ENCODE results near the gene COPZ1. TPM values are rescaled to one million over a fixed set of nuclear protein-coding genes. Genes with fewer than 3 reads are reported as not detected.

Gene COPZ1
- total RNA-seq, 1 experiment from 2014 or later = 207 TPM

DNA sequence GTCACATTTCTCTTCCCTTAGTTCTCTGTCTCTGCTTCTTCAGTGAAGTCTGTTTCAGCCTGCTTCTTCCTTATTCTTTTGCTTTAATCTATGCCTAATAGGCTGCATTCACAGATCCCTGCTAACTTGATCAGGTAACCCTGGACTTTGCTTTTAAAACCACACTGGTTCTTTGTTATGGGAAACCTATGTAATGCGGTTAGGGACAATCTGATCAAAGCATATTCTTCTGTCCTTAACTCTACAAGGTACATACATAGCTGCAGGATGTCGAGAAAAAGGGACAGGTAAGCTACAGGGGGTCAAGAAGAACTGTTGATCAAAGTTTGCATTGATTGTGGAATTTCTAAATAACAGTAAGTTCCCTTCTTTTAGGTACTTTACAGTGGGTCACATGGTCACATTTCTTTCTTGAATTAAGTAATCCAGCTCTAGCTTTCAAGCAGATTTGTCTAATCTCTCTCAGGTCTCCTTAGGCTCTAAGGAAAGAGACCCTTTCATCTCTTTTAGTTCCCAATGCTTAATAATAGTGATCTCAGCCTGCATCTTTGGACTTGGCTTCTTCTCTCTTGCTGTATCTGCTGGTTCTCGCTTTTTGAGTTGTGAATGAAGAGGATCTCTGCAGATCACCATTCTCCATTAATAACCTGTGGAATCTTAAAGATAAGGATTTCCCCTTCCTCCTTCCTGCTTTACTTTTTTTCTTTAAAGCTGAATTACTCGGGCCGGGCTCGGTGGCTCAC is 3.8 kb downstream of the COPZ1 start:
- TF ChIP-seq, protein P1, sequence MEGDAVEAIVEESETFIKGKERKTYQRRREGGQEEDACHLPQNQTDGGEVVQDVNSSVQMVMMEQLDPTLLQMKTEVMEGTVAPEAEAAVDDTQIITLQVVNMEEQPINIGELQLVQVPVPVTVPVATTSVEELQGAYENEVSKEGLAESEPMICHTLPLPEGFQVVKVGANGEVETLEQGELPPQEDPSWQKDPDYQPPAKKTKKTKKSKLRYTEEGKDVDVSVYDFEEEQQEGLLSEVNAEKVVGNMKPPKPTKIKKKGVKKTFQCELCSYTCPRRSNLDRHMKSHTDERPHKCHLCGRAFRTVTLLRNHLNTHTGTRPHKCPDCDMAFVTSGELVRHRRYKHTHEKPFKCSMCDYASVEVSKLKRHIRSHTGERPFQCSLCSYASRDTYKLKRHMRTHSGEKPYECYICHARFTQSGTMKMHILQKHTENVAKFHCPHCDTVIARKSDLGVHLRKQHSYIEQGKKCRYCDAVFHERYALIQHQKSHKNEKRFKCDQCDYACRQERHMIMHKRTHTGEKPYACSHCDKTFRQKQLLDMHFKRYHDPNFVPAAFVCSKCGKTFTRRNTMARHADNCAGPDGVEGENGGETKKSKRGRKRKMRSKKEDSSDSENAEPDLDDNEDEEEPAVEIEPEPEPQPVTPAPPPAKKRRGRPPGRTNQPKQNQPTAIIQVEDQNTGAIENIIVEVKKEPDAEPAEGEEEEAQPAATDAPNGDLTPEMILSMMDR (IDR thresholded peaks at IDR 0.05; ENCODE audit: unreplicated experiment) = no peak
- no TSS peak for BruUV-seq (replicated peaks)
- no peaks in the 10 kb centered on the region for H3K9me3 Mint-ChIP-seq (ENCODE audit: unreplicated experiment)
- no peak for DNase-seq (ENCODE audit: unreplicated experiment)
- H3K4me1 Mint-ChIP-seq (ENCODE audit: insufficient read depth, unreplicated experiment) = peaks cover 30% of the 10 kb centered on the region
- H3K27ac Mint-ChIP-seq (ENCODE audit: low read depth, unreplicated experiment) = peak overlapping the region; percentile 10
- intact Hi-C loops (cut with micrococcal nuclease) = no loop called here
- H3K4me3 Mint-ChIP-seq (ENCODE audit: unreplicated experiment) = no peak overlapping the region
- ChIA-PET CTCF (interaction anchor here (0.6 to 3.7 kb wide), 13 partner anchors 9 to 381 kb away, joined by 3 to 21 read pairs (median 5); no protein-coding TSS in a partner anchor), POLR2A (interaction anchor here (0.7 to 4.7 kb wide), 2 partner anchors 40 to 48 kb away, joined by 3 to 36 read pairs; partner anchors contain the start of genes CBX5 and HNRNPA1)
- H3K36me3 Mint-ChIP-seq (ENCODE audit: insufficient read depth, unreplicated experiment) = peaks cover 45% of the 10 kb centered on the region
- no peaks in the 10 kb centered on the region for H3K27me3 Mint-ChIP-seq (ENCODE audit: insufficient read depth, unreplicated experiment)

DNA sequence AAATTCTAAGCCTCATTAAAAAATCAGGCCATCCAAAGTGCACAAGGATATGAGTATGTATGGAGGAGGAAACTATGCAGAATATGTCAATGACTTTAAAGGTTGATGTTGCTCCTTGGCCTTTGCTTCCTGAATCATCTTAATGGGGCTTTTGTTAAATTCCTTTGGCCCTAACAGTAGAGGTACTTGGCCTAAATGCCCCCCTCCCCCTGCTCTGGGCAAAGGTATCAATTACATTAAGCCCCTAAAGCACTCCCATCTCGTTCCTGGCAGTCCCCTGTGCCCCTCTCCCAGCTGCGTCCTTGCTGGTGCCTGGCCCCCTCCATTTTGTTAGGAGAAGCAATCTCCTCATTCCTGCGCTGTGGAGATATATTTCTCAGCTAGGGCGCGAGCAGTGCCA is 4.8 kb downstream of the COPZ1 start:
- ChIA-PET CTCF (interaction anchor here (0.9 to 2.5 kb wide), 4 partner anchors 12 to 49 kb away, joined by 3 to 10 read pairs (median 5); no protein-coding TSS in a partner anchor), POLR2A (interaction anchor here (0.8 to 4.7 kb wide), 2 partner anchors 29 to 49 kb away, joined by 3 to 36 read pairs; partner anchors contain the start of genes CBX5 and HNRNPA1)
- Mint-ChIP-seq H3K27me3 (ENCODE audit: insufficient read depth, unreplicated experiment) (no peaks in the 10 kb centered on the region), H3K36me3 (ENCODE audit: insufficient read depth, unreplicated experiment) (peaks cover 45% of the 10 kb centered on the region), H3K4me3 (ENCODE audit: unreplicated experiment) (no peak overlapping the region), H3K9me3 (ENCODE audit: unreplicated experiment) (no peaks in the 10 kb centered on the region), H3K4me1 (ENCODE audit: insufficient read depth, unreplicated experiment) (peaks cover 30% of the 10 kb centered on the region), H3K27ac (ENCODE audit: low read depth, unreplicated experiment) (no peak overlapping the region)
- intact Hi-C loops (cut with micrococcal nuclease) = no loop called here
- TF ChIP-seq, protein P1 (IDR thresholded peaks at IDR 0.05; ENCODE audit: unreplicated experiment) = no peak
- no TSS peak for BruUV-seq (replicated peaks)
- no peak for DNase-seq (ENCODE audit: unreplicated experiment)

DNA sequence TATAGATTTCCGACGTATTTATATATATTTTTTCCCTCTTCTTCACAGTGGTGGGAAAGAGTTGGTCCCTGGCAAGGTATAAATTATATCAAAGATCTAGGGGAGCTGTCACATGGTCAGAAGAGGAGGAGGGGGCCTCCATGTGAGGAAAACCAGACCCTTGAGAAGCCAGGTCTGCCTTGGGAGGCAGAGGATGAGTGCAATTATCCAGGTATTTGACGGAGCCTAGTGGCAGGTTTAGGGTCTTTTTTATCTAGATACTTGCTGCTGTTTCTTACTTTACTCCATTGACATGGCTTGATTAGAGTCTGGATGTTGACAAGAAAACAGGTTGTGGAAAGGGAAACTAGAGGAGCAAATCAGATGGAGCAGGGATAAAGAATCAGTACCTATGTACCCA is 5.5 kb downstream of the COPZ1 start:
- BruUV-seq (replicated peaks) = no TSS peak
- TF ChIP-seq, protein P1 (IDR thresholded peaks at IDR 0.05; ENCODE audit: unreplicated experiment) = no peak
- DNase-seq (ENCODE audit: unreplicated experiment) = no peak
- Mint-ChIP-seq H3K27me3 (ENCODE audit: insufficient read depth, unreplicated experiment) (no peaks in the 10 kb centered on the region), H3K4me3 (ENCODE audit: unreplicated experiment) (no peak overlapping the region), H3K4me1 (ENCODE audit: insufficient read depth, unreplicated experiment) (peaks cover 30% of the 10 kb centered on the region), H3K36me3 (ENCODE audit: insufficient read depth, unreplicated experiment) (peaks cover 45% of the 10 kb centered on the region), H3K27ac (ENCODE audit: low read depth, unreplicated experiment) (no peak overlapping the region), H3K9me3 (ENCODE audit: unreplicated experiment) (no peaks in the 10 kb centered on the region)
- POLR2A ChIA-PET = interaction anchor here (0.6 to 4.7 kb wide), 3 partner anchors 28 to 639 kb away, joined by 3 to 36 read pairs (median 3); partner anchors contain the start of genes CBX5 and HNRNPA1
- CTCF ChIA-PET = interaction anchor here (0.6 to 2.1 kb wide), 4 partner anchors 30 to 307 kb away, joined by 3 to 6 read pairs (median 4); no protein-coding TSS in a partner anchor
- intact Hi-C loops (cut with micrococcal nuclease) = no loop called here

DNA sequence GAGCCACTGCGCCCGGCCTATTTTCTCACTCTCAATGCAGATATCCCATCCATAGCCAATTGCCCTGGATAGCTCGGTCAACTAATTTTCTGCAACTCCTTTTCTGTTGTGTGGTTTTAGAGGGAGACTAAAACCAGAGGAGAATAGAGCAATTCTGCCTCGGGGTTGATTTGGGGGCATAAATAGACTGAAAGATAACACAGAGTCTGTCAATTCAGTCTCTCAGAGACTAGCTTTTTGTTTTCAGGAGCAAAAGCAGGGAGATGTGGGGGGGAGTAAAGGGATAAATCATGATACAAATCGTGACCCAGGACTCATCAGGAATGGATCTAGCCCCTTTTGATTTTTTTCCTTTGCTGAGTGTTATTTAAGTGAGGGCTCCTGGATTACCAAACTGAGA is 6.5 kb downstream of the COPZ1 start:
- CTCF ChIA-PET = interaction anchor here (0.6 to 6.4 kb wide), 4 partner anchors 12 to 122 kb away, joined by 3 to 46 read pairs (median 5); no protein-coding TSS in a partner anchor

More for the DNA sequence above, 6.5 kb downstream of the COPZ1 start:
- TF ChIP-seq, protein P1 (IDR thresholded peaks at IDR 0.05; ENCODE audit: unreplicated experiment) = no peak
- POLR2A ChIA-PET = no interaction called here
- Mint-ChIP-seq H3K27ac (ENCODE audit: low read depth, unreplicated experiment) (no peak overlapping the region), H3K27me3 (ENCODE audit: insufficient read depth, unreplicated experiment) (no peaks in the 10 kb centered on the region), H3K4me1 (ENCODE audit: insufficient read depth, unreplicated experiment) (peaks cover 30% of the 10 kb centered on the region), H3K9me3 (ENCODE audit: unreplicated experiment) (no peaks in the 10 kb centered on the region), H3K36me3 (ENCODE audit: insufficient read depth, unreplicated experiment) (peaks cover 45% of the 10 kb centered on the region), H3K4me3 (ENCODE audit: unreplicated experiment) (no peak overlapping the region)
- intact Hi-C loops (cut with micrococcal nuclease) = no loop called here
- BruUV-seq (replicated peaks) = no TSS peak
- DNase-seq (ENCODE audit: unreplicated experiment) = no peak
